ENCODE measurements around the gene HCST. TPM values are rescaled to one million over a fixed set of nuclear protein-coding genes. Genes with fewer than 3 reads are reported as not detected.
"Not testable (repeated sequence)": the region's sequence is repeated elsewhere in the genome, so short reads cannot be mapped to it uniquely, and the experiment has no call there.

The HCST gene
- total RNA-seq, 3 donors from 2014 or later = 3.3 to 7.2 (median 3.5) TPM

DNA sequence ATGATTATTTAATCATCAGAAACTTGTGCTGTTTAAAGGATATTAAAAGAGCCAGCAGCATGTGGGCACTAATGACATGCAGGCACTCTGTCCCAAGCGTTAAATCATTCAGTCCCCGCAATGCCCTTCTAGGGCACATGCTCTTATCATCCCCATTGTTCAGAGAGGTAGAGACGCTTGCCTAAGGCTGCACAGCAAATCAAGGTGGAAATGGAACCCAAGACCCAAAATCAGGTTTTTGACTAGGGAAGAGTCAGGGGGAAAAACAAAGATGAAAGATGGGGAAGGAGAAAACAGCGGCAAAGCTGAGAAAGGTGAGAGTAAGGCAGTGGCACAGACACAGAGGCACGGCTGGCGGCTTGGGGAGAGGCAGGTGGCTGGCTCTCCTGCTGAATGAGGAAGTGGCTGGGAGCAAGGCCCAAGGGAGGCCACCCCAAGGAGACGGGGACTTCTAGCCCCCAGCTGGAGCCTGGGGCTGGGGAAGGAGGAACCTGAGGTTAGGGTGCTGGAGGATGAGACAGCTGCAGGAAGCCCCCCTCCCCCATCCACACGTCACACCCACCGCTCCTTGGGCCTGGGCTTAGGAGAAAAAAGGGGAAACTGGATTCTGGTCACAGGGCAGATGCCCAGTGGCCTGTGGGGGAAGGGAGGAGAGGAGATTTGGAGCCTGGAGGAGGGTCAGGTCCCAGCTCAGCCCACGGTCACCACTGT is 6.8 kb downstream of the HCST start:
- no peaks in the 10 kb centered on the region for H3K9me3 ChIP-seq
- peak overlapping the region in 1 of 2 donors; percentile 55 for H3K27ac ChIP-seq
- H3K27me3 ChIP-seq = no peaks in the 10 kb centered on the region
- H3K4me1 ChIP-seq = no peaks in the 10 kb centered on the region
- TF ChIP-seq POLR2A (IDR thresholded peaks at IDR 0.05) (no peak), POLR2AphosphoS5 (IDR thresholded peaks at IDR 0.05) (peak in 1 of 3 donors; percentile 13)
- TF ChIP-seq, protein P1, sequence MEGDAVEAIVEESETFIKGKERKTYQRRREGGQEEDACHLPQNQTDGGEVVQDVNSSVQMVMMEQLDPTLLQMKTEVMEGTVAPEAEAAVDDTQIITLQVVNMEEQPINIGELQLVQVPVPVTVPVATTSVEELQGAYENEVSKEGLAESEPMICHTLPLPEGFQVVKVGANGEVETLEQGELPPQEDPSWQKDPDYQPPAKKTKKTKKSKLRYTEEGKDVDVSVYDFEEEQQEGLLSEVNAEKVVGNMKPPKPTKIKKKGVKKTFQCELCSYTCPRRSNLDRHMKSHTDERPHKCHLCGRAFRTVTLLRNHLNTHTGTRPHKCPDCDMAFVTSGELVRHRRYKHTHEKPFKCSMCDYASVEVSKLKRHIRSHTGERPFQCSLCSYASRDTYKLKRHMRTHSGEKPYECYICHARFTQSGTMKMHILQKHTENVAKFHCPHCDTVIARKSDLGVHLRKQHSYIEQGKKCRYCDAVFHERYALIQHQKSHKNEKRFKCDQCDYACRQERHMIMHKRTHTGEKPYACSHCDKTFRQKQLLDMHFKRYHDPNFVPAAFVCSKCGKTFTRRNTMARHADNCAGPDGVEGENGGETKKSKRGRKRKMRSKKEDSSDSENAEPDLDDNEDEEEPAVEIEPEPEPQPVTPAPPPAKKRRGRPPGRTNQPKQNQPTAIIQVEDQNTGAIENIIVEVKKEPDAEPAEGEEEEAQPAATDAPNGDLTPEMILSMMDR (IDR thresholded peaks at IDR 0.05) = no peak
- intact Hi-C loops (cut with DNase I; ENCODE audit: low total_unique reads) = no loop called here
- H3K36me3 ChIP-seq = no peaks in the 10 kb centered on the region
- H3K4me3 ChIP-seq = peak overlapping the region in 1 of 3 donors; percentile 0
- DNase-seq (ENCODE audit: low spot score in 2 of 2) = peak in 1 of 2 donors; percentile 40

DNA sequence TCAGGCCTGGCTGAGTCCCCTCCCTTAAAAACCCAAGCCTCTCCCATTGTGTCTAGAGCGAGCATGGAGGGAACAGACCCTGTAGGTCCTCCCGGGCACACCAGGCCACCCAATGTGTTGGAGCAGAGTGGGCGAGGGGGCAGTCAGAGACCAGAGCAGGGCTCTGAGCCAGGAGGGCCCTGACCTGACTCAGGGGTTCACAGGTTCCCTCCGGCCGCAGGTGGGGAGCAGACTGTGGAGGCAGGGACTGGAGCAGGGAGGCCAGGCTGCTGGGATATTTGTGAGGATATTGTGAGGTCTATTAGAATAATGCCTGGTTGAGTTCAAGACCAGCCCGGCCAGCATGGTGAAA is 7.3 kb downstream of the HCST start:
- Histone ChIP-seq H3K36me3 (no peaks in the 10 kb centered on the region), H3K9me3 (no peaks in the 10 kb centered on the region), H3K27ac (peak overlapping the region in 1 of 2 donors; percentile 55), H3K4me1 (no peaks in the 10 kb centered on the region), H3K4me3 (no peak overlapping the region), H3K27me3 (no peaks in the 10 kb centered on the region)
- intact Hi-C loops (cut with DNase I; ENCODE audit: low total_unique reads) = no loop called here
- DNase-seq (ENCODE audit: low spot score in 2 of 2) = no peak
- TF ChIP-seq POLR2AphosphoS5 (IDR thresholded peaks at IDR 0.05) (no peak), POLR2A (IDR thresholded peaks at IDR 0.05) (no peak)
- TF ChIP-seq, protein P1 (IDR thresholded peaks at IDR 0.05) = no peak

GRCh38 chr19:35910355-35910754 is 8.0 kb downstream of the HCST start:
- H3K9me3 ChIP-seq; intact Hi-C loops (cut with DNase I; ENCODE audit: low total_unique reads); H3K4me3 ChIP-seq; H3K27ac ChIP-seq; DNase-seq (ENCODE audit: low spot score in 2 of 2); H3K36me3 ChIP-seq; H3K27me3 ChIP-seq; H3K4me1 ChIP-seq: not testable (repeated sequence)

- Histone ChIP-seq H3K4me3 (no peak overlapping the region), H3K27ac (peak overlapping the region in 1 of 2 donors; percentile 38), H3K4me1 (no peaks in the 10 kb centered on the region), H3K27me3 (no peaks in the 10 kb centered on the region), H3K9me3 (no peaks in the 10 kb centered on the region), H3K36me3 (no peaks in the 10 kb centered on the region)
- DNase-seq (ENCODE audit: low spot score in 2 of 2) = no peak
- intact Hi-C loops (cut with DNase I; ENCODE audit: low total_unique reads) = no loop called here
- TF ChIP-seq POLR2A (IDR thresholded peaks at IDR 0.05) = no peak
- TF ChIP-seq, protein P1 (IDR thresholded peaks at IDR 0.05) = no peak
- TF ChIP-seq POLR2AphosphoS5 (IDR thresholded peaks at IDR 0.05) = no peak
These were observed 8.8 kb downstream of the HCST start for GRCh38 chr19:35911173-35911572.

GRCh38 chr19:35911790-35912189 is 9.5 kb downstream of the HCST start:
- DNase-seq (ENCODE audit: low spot score in 2 of 2) = peak in 1 of 2 donors; percentile 75
- no peaks in the 10 kb centered on the region for H3K4me1 ChIP-seq

More at GRCh38 chr19:35911790-35912189, 9.5 kb downstream of the HCST start:
- no peaks in the 10 kb centered on the region for H3K9me3 ChIP-seq
- H3K4me3 ChIP-seq = no peak overlapping the region
- intact Hi-C loops (cut with DNase I; ENCODE audit: low total_unique reads) = no loop called here
- TF ChIP-seq POLR2AphosphoS5 (IDR thresholded peaks at IDR 0.05) (no peak), POLR2A (IDR thresholded peaks at IDR 0.05) (no peak)
- TF ChIP-seq, protein P1 (IDR thresholded peaks at IDR 0.05) = no peak
- no peaks in the 10 kb centered on the region for H3K36me3 ChIP-seq
- no peaks in the 10 kb centered on the region for H3K27me3 ChIP-seq
- H3K27ac ChIP-seq = peak overlapping the region in 1 of 2 donors; percentile 38
